Measurements from ENCODE around the gene SLC6A11.

DNA sequence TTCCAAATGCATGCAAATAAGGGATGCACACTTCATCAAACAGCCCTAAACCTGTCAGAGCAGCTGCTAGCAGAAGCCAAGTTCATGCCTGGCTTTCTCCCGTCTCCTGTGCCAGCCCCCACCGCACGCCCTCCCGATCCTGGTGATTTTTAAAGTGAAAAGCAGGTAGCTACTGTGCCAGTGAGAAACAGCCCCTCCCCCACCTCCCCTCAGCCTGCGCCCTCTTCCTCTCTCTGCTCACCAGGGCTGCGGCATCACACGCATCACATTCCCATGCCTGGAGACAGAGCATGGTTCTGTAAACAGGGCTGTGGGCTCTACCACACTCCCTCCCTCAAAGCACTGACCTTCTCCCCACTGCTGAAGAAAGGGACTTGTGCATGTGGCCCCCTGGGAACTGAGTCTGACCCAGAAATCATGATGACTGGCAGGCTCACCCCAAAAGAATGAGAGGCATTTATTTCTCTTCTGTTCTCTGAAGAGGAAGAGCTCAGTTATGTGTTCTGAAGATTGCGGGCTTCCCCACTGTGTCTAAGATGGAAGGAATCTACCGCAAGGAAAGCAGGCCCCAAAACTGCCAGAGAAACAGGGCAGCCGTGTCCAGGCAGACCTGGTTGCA lies 162.0 kb downstream of the SLC6A11 start:
- TF ChIP-seq CTCF (conservative IDR thresholded peaks at IDR 0.05): no peak
- no peak for TF ChIP-seq EZH2 (IDR thresholded peaks at IDR 0.05; ENCODE audit: low read depth)
